ENCODE data around the gene TBP. TPM values are rescaled to one million over a fixed set of nuclear protein-coding genes. Genes with fewer than 3 reads are reported as not detected.
A peak's percentile ranks its signal among the peaks of the same experiment; 100 is the strongest.

TBP gene
- total and polyA plus RNA-seq, 12 donors = 10.4 to 27.8 (median 15.1) TPM

GRCh38 chr6:170552765-170553533, 1.2 kb upstream of the TBP start, which contains the start of gene PSMB1:
TSS of gene PSMB1 (minus strand) at chr6:170553307. CDS start at chr6:170553242, 65 bp downstream.
- 0 to 1% (median 0%) methylated on average over 19 to 41 of the region's 41 CpGs for WGBS, 4 donors
- Histone ChIP-seq H3K36me3 (replicated peaks in 1 of 2) (peaks cover 0 to 11% of the 10 kb centered on the region in 2 donors), H3K27ac (peak within 1 kb of the TSS; percentile 80 to 98 (median 94)), H3K4me1 (replicated peaks in 1 of 2) (peaks cover 16 to 50% of the 10 kb centered on the region in 2 donors), H3K4me3 (peak within 1 kb of the TSS; percentile 63 to 92 (median 84)), H3K9me3 (replicated peaks in 1 of 3) (no peaks in the 10 kb centered on the region), H3K27me3 (no peaks in the 10 kb centered on the region)
- TF ChIP-seq POLR2A (IDR thresholded peaks at IDR 0.05) = peak; percentile 91 to 93
- TF ChIP-seq CTCF (IDR thresholded peaks at IDR 0.05) = no peak
- intact Hi-C loops (cut with DNase I) = no loop called here
- peak; percentile 90 to 97 (median 95) for DNase-seq

GRCh38 chr6:170553534-170554012, 596 bp upstream of the TBP start:
- Histone ChIP-seq H3K9me3 (replicated peaks in 1 of 3) (no peaks in the 10 kb centered on the region), H3K4me3 (peak overlapping the region in 3 of 4 donors; percentile 83 to 92 (median 86)), H3K36me3 (replicated peaks in 1 of 2) (peaks cover 0 to 10% of the 10 kb centered on the region in 2 donors), H3K27me3 (no peaks in the 10 kb centered on the region), H3K27ac (peak overlapping the region; percentile 80 to 98 (median 94)), H3K4me1 (replicated peaks in 1 of 2) (peaks cover 16 to 50% of the 10 kb centered on the region in 2 donors)
- intact Hi-C loops (cut with DNase I) = no loop called here
- peak in 5 of 7 donors; percentile 21 to 41 (median 33) for DNase-seq
- TF ChIP-seq POLR2A (IDR thresholded peaks at IDR 0.05) (no peak), CTCF (IDR thresholded peaks at IDR 0.05) (peak in 1 of 6 experiments; percentile 10)
- 0 to 1% (median 0%) methylated on average over 13 of the region's 13 CpGs for WGBS, 4 donors

- TF ChIP-seq CTCF (IDR thresholded peaks at IDR 0.05) = no peak
- no peak for TF ChIP-seq POLR2A (IDR thresholded peaks at IDR 0.05)
- peaks cover 16 to 42% of the 10 kb centered on the region in 2 donors for H3K4me1 ChIP-seq (replicated peaks in 1 of 2)
- WGBS, 4 donors = 0 to 2% (median 0%) methylated on average over 7 of the region's 7 CpGs
- no peaks in the 10 kb centered on the region for H3K9me3 ChIP-seq (replicated peaks in 1 of 3)
- intact Hi-C loops (cut with DNase I) = no loop called here
- no peak for DNase-seq
- peaks cover 0 to 8% of the 10 kb centered on the region in 2 donors for H3K36me3 ChIP-seq (replicated peaks in 1 of 2)
- H3K27ac ChIP-seq = peak overlapping the region; percentile 49 to 98 (median 94)
- peak overlapping the region; percentile 41 to 92 (median 82) for H3K4me3 ChIP-seq
- no peaks in the 10 kb centered on the region for H3K27me3 ChIP-seq
Measured at GRCh38 chr6:170554796-170555137, 598 bp downstream of the TBP start.

DNA sequence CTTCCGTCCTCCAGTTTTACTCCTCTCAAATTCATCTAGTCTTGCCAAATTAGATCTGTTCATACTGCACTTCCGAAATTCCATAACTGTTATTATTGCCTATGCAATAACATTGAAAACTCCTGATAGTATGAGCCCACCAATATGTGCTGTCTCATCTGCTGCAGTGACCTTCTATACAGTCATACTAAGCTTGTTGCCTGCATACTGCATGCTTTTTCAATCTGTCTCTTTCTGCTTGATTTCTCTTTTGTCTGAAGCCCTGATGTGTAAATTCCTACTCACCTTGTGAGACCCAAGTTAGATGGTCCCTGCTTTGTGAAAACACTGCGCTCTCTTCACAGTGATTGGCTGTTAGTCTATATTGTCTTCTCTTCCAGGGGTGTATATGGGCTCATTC, 1.1 kb downstream of the TBP start:
- intact Hi-C loops (cut with DNase I) = no loop called here
- Histone ChIP-seq H3K4me3 (peak overlapping the region in 1 of 4 donors; percentile 92), H3K4me1 (replicated peaks in 1 of 2) (peaks cover 16 to 37% of the 10 kb centered on the region in 2 donors), H3K27ac (no peak overlapping the region), H3K36me3 (replicated peaks in 1 of 2) (peaks cover 0 to 8% of the 10 kb centered on the region in 2 donors), H3K9me3 (replicated peaks in 1 of 3) (no peaks in the 10 kb centered on the region), H3K27me3 (no peaks in the 10 kb centered on the region)
- TF ChIP-seq CTCF (IDR thresholded peaks at IDR 0.05) (no peak), POLR2A (IDR thresholded peaks at IDR 0.05) (no peak)
- 45 to 57% (median 55%) methylated on average over 3 of the region's 3 CpGs for WGBS, 4 donors
- no peak for DNase-seq

All from adrenal gland (tissue), 12 donors.